ENCODE measurements around the gene STH.

GRCh38 chr17:46011711-46012505, 12.9 kb downstream of the STH start:
- no peak for TF ChIP-seq MAX (CRISPR knock-in tag; IDR thresholded peaks at IDR 0.05)
- TF ChIP-seq PHF20 (IDR thresholded peaks at IDR 0.05; ENCODE audit: partially characterized antibody): no peak

All from K562 (cell line).